Gastrocnemius medialis (tissue), 4 donors: ENCODE measurements around the gene RABGEF1.

Experiments used
- CTCF ChIP-seq, 5 experiments: fragments of 450-650 bp in 3 of 5; fragments of 200-600 bp in 2 of 5; sonication (generic) in 2 of 5; IDR thresholded peaks in 4 of 5; conservative IDR thresholded peaks in 1 of 5; 1 replicate in 4 of 5; 2 replicates in 1 of 5; pipeline ENCODE4 v1.5.1; 2016 to 2019; ENCODE audit warnings: antibody characterized with exemption in 5 of 5, mild to moderate bottlenecking in 3 of 5, moderate library complexity in 3 of 5
- POLR2A ChIP-seq, 2 donors: fragments of 450-650 bp; IDR thresholded peaks; one replicate each; pipeline ENCODE4 v1.6.1; 2017; ENCODE audit warnings: antibody characterized with exemption in 2 of 2, mild to moderate bottlenecking in 2 of 2, moderate library complexity in 2 of 2

GRCh38 chr7:66748791-66749190 lies 8.3 kb downstream of the RABGEF1 start:
- no peak for TF ChIP-seq POLR2A (IDR thresholded peaks at IDR 0.05)
- no peak for TF ChIP-seq CTCF (IDR thresholded peaks at IDR 0.05 in 4 of 5, conservative IDR thresholded peaks at IDR 0.05 in 1 of 5)
